NCI-H146 (cell line): Measurements from ENCODE around the gene GSPT2.
"Not testable (repeated sequence)": the region's sequence is repeated elsewhere in the genome, so short reads cannot be mapped to it uniquely, and the experiment has no call there.

Experiments
- DNase-seq: peaks from one replicate; lab custom pipeline; 2025; lab: John Stamatoyannopoulos, UW

Gene GSPT2

DNA sequence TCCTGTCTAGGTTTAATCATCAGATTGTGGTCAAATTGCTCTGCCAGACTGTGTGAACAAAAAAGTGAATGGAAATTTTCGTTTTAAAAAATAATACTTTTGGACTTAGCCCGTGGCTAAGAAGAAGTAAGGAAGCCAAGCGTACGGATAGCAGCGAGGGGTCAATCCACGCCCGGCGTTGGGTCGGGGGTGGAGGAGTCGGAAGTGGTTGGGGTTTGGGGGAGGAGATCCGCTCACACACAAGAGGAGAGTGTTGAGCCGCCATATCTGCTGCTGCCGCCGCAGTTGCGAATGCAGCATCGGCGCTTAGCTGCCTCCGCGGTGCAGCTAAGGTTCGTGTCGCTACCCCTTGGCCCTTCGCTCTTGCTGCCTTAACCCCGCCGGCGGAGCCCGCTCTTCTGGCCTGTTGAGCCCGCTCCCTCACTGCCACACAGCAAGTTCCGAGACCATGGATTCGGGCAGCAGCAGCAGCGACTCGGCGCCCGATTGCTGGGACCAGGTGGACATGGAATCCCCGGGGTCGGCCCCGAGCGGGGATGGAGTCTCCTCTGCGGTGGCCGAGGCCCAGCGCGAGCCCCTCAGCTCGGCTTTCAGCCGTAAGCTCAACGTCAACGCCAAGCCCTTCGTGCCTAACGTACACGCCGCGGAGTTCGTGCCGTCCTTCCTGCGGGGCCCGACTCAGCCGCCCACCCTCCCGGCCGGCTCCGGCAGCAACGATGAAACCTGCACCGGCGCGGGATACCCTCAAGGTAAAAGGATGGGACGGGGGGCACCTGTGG lies at the start of gene GSPT2:
TSS of gene GSPT2 (plus strand) at position 264 of the 779 bp plus-strand sequence. CDS start at position 449, 185 bp downstream.
- DNase-seq: peak; percentile 75

DNA sequence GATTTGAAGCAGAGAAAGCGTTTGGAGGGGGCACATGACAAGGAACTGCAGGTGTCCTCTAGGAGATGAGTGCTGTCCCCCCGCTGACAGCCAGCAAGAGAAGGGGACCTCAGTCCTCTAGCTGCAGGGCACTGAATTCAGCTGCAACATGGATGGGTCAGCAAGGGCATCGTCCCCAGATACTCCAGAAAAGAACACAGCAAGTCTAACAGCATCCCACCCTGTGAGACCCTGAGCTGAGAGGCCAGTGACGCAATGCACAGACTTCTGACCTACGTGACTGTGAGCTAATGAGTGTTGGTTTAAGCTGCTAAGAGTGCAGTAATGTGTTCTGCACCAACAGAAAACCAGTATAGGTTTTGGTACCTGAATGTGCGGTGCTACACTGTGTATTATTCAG lies 49.0 kb upstream of the GSPT2 start:
- DNase-seq: no peak

DNA sequence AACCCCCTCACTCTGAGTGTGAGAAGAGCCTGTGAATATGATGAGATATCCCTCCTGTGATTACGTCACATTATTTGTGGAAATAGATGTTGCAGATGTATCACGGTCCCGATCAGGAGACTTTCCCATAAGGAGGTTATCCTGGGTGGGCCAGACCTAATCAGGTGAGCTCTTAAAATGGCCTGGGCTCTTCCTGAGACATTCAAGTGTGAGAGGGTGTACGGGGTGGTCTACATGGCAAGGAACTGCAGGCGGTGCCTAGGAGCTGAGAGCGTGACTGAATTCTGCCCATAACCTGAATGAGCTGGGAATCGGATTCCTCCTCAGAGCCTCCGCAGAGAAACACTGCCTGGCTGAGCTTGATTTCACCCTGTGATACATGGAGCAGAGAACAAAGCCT lies 45.8 kb upstream of the GSPT2 start:
- no peak for DNase-seq

DNA sequence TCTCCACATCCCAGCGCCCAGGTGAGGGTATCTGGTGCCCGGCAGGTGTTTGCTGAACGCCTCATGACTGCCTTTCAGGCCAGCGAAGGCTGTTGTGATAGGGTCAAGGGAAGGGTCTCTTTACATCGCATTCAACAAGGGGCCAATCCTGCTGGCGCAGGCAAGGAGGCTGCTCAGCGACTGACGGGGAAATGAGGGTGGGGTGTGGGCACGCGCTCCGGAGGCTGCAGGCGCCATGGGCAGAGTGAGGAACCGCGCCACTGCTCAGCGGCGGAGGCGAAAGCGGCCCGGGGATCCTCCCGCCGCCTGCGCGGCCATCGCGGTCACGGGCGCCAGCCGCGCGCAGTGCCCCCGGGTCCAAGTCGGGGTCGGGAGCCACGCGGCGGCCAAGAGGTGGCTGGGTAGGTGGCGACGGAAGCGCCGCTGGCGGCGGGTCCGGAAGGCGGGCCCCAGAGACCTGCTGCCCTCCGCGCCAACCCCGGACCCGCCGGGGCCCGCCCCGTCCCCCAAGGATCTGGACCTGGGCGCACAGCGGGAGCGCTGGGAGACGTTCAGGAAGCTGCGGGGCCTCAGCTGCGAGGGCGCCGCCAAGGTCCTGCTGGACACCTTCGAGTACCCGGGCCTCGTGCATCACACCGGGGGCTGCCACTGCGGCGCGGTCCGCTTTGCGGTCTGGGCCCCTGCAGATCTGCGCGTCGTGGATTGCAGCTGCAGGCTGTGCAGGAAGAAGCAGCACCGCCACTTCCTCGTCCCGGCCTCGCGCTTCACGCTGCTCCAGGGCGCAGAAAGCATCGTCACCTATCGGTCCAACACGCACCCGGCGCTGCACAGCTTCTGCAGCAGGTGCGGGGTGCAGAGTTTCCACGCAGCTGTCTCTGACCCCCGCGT lies 32.7 kb upstream of the GSPT2 start, which contains the start of gene CENPVL1:
TSS of gene CENPVL1 (plus strand) at position 236 of the 888 bp plus-strand sequence. CDS start at position 236, 0 bp downstream.
- DNase-seq: not testable (repeated sequence)

DNA sequence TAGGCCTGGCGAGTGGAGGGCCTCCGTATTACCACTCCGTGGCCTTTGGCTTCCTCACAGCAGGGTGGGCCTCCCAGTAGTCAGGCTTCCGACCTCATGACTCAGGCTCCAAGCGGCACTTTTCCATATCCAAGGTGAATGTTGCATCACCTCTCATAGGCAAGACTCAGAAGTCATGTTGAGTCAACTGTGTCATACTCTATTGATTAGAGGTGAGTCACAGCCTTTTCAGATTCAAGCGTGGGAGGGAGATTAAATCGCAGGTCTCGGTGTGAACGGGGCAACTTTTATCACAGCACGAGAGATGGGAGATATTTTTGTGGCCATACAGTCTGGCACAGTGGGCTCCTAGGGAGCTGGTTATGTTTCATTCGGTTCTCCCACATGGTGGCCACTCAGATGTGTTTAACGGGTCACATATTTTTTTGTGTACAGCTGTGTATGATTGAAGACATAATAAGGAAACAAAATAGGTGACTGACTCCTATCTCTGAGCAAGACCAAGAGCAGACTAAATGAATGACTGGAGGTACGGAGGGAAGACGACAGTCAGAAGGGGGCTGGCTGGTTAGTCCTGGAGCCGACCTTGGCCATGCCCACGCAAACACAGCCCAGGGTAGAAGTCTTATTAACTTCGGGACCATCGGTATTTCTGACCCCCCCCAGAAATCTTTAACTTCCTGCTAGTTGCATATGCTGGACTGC lies 30.1 kb upstream of the GSPT2 start:
- not testable (repeated sequence) for DNase-seq

DNA sequence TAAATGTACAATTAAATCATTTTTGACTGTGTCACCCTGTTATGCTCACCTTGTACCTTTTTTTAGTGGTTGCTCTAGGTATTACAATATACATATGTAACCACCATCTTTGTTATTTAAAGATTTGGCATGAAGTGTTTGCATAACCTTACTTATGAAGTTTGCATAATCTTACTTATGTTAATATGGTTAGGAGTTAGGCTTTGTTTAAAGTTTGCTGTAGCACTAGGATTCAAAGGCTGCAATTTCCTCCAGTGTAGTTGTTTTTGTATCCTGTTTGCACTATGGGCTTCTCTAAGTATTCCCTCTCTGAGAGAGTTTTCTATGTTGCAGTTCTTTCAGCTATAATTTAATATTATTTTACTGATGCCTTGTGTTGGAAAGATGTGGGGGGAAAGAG lies 15.0 kb upstream of the GSPT2 start:
- DNase-seq: no peak

DNA sequence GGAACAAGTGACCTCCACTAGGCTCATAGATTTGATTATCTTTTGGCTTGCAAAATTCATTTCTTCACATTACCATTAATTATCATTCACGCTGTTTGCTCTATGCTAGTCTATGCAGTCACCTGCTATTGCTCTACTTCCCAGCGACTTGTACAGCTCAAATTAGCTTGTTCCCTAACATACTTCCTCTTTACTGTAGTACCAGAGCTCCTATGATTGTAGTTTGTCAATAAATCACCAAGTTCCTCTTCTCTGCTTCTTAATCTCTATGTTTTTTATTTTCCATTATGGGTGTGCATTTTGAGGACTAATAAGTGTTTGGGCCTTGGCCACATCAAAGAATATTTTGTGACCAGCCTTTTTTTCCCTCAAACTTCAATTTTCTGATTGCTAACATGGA lies 6.2 kb upstream of the GSPT2 start:
- DNase-seq: no peak

DNA sequence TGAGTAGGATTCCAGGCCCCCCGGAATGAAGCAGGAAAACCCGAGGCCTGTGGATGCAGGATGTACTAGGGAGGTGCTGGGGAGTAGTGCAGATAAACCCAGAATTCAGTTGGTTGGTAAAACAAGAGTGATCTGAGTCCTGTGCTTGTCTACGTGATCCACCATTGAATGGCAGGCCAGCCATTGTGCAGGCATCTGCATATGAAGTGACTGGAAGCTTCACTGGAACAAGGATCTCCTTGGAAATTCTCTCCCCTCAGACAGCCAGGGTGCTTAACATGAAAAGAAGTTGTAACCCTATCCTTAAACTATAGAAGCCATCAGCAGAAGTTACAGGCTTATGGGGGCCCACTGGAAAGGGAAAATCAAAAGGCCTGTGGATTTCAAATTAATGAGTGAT lies 656 bp upstream of the GSPT2 start:
- DNase-seq: no peak

DNA sequence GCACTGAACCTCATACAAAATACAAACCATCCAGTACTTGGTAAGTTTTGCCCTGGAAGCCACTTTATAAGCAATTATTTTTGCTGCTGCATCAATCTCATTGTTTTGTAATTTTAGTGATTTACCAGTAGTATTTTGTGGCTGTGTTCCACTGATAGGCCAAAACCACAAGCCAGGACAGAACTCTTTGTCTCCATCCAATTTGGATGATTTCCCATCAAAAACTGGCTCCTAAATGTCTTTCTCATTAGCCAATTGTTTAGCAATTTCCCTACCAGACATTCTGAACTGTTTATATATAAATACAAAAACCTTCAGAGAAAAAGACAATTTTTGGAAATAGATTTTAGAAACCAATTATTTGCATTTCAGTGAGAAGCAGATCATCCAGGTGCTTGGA lies 4.4 kb downstream of the GSPT2 start:
- no peak for DNase-seq

DNA sequence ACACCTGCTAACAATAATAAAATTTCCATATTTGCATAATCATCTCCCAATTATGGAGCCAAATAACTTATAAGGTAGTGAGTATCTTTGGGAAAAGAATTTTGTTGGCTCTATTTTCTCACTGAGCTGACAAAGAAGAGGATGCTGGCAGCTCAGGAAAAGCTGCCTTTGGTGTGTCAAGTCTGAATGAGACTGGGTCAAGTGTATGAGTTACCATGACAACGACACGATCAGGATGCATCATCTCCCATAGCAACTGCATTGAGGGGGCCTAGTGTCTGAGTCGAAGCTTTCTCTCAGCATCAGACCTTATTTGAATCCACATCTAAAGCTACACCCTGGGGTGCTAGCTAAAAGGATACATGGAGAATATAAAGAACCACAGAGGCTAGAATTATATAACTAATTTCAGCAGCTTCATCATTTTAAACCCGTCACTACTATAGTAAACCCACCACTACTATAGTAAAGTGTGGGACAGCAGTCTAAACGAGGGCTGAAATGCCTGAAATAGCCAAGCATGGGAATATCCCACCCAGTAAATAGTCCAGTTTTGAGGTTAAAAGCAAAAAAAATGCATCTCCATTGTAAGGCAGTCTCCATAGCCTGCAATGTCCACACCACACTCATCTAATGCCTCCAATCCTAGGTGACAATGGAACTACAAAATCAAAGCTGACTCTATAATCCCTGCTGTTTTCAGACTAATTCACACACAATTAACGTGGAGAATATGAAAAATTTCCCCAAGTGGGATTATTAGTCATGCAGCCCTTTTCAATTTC lies 16.0 kb downstream of the GSPT2 start:
- peak; percentile 0 for DNase-seq

DNA sequence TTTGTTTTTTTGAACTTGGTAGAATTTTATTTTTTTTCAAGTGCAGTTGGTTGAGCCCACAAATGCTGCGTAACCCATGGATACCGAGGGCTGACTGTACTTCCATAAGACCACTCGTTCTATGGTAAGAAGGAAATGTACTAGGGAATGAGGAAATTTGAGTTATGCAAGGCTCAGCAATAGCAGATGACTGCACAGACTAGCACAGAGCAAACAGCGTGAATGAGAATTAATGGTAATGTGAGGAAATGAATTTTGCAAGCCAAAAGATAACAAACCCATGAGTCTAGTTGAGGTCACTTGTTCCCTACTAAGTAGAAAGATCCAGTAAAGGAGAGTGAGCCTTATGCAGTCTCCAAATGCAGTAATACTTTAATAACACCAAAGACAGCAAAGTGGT lies 17.4 kb downstream of the GSPT2 start:
- no peak for DNase-seq

DNA sequence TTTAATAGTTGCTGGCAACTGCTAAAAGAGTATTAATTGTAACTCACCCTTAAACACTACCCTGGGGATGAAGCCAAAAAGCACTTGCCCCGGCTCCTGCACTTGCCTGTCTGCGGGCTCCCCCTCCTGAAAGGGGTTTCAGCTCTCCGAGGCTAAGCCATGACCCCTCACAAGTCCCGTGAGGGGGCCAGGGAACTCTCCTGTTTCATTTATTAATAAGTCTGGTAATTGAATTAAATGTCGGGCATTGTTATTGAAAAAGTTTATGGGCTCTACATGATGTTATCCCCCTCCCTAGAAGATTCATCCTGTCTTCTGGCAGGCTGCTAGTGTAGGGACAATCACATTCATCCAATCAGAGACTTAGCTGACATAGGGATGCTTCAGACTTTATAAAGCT lies 23.3 kb downstream of the GSPT2 start:
- no peak for DNase-seq

DNA sequence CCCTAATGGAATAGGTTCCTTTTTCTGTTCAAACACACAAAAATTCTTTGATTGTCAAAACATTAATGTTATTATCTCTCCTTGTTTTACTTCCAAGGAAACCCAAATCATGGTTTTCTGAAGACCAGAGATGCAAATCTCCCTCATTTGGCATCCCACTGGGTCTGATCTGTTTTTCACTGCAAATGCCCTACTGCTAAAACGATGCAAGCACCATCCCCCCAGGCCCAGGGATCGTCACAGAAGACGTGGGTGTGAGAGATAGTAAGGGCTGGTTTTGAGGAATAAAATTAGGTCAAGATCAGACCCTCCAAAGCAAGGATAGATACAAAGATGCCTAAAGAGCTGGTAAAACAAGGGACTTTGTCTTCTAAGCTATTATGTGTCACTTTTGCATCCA lies 33.6 kb downstream of the GSPT2 start:
- no peak for DNase-seq

DNA sequence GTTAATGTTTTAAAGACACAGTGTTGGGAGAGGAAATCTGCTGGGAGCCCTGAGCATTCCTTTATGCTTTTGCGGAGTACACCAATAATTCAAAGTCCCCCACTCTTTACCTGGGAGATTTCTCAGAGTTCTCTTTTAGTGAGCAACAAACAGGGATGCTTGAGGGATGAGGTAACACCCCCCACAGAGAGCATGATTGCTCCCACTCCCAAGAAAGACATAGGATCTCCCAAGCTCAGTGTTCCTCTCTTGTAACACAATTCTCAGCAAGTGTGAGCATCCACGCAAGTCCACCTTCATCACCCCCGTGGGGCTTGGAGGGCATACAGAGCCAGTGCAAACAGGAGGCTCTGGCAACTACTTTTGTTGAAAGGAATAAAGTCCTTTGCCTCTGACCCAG lies 36.1 kb downstream of the GSPT2 start:
- no peak for DNase-seq

DNA sequence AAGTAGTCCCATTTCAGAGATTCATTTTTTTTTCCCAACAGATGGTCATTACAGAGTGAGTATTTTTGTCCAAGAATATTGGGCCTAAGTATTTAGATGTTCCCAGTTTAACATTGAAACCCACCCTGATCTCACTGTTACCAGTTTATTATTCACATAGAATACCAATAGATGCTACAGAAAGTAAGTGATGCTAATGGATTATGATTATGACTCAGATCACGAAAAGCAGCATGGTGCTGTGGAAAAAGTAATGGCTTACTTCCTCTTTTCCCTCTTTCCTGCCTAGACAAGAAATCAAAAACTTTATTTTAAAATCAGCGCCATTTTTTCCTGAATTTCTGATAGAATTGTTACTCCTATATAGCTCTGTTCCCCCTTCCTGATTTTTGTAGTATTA lies 51.9 kb downstream of the GSPT2 start:
- no peak for DNase-seq
